Activated naive CD8-positive, alpha-beta T cell treated with anti-CD3 and anti-CD28 coated beads for 36 hours (primary cell): ENCODE data around the gene SIPA1L3. TPM values are rescaled to one million over a fixed set of nuclear protein-coding genes. Genes with fewer than 3 reads are reported as not detected.
"Not testable (repeated sequence)": the region's sequence is repeated elsewhere in the genome, so short reads cannot be mapped to it uniquely, and the experiment has no call there.

Experiments used
- DNase-seq: peaks from one replicate; pipeline ENCODE4 v3.0.0; 2021
- H3K27ac Mint-ChIP-seq: one replicate; pipeline ENCODE4 v1.8.0; 2022; ENCODE audit warnings: mild to moderate bottlenecking, moderate library complexity, mixed read lengths
- H3K27me3 Mint-ChIP-seq: one replicate; pipeline ENCODE4 v1.8.0; 2022; ENCODE audit warnings: mild to moderate bottlenecking, mixed read lengths
- H3K36me3 Mint-ChIP-seq: one replicate; pipeline ENCODE4 v1.8.0; 2021; ENCODE audit warnings: mild to moderate bottlenecking, mixed read lengths
- H3K4me1 Mint-ChIP-seq: one replicate; pipeline ENCODE4 v1.8.0; 2021; ENCODE audit warnings: mixed read lengths
- H3K4me3 Mint-ChIP-seq: one replicate; pipeline ENCODE4 v1.8.0; 2022; ENCODE audit warnings: mild to moderate bottlenecking, moderate library complexity, mixed read lengths
- H3K9me3 Mint-ChIP-seq: one replicate; pipeline ENCODE4 v1.8.0; 2022; ENCODE audit warnings: mixed read lengths
- total RNA-seq, 2 experiments: library from RNA; stranded (reverse); gene quantifications; one replicate each; pipeline ENCODE4 v1.2.3, GENCODE V29; 2021

The SIPA1L3 gene
- total RNA-seq, 2 experiments from 2014 or later: 9.1 to 9.7 TPM

- Mint-ChIP-seq H3K9me3 (no peaks in the 10 kb centered on the region), H3K4me1 (no peaks in the 10 kb centered on the region), H3K27me3 (no peaks in the 10 kb centered on the region), H3K36me3 (no peaks in the 10 kb centered on the region), H3K27ac (no peak overlapping the region), H3K4me3 (no peak overlapping the region)
- no peak for DNase-seq
These were observed 112.4 kb downstream of the SIPA1L3 start for GRCh38 chr19:38019396-38019724.

DNA sequence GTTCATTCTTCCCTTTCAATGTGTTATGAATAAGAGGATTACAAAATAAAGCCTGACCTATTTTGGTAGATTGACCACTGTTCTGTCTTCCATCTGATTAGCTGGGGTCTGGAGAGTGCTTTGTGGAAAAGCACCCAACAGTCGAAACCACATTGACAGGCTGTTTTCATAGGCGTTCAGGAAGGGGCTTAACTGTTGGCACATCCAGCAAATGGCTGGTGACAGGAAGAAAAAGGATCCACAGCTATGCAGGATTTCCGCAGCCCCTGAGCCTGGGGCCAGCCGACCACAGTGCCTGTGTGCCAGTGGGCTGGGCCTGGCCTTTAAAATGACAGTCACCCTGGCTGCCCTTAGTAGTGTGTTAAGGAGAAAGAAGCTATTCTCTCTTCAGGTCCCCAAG lies 113.3 kb downstream of the SIPA1L3 start:
- no peaks in the 10 kb centered on the region for H3K9me3 Mint-ChIP-seq
- H3K4me3 Mint-ChIP-seq: no peak overlapping the region
- H3K27me3 Mint-ChIP-seq: no peaks in the 10 kb centered on the region
- H3K27ac Mint-ChIP-seq: no peak overlapping the region
- H3K4me1 Mint-ChIP-seq: no peaks in the 10 kb centered on the region
- no peaks in the 10 kb centered on the region for H3K36me3 Mint-ChIP-seq
- DNase-seq: no peak

GRCh38 chr19:38021352-38021751 lies 114.3 kb downstream of the SIPA1L3 start:
- no peaks in the 10 kb centered on the region for H3K9me3 Mint-ChIP-seq

GRCh38 chr19:38022791-38023670 lies 116.0 kb downstream of the SIPA1L3 start:
- Mint-ChIP-seq H3K4me3 (no peak overlapping the region), H3K27ac (no peak overlapping the region), H3K9me3 (no peaks in the 10 kb centered on the region), H3K27me3 (no peaks in the 10 kb centered on the region), H3K36me3 (no peaks in the 10 kb centered on the region), H3K4me1 (no peaks in the 10 kb centered on the region)
- DNase-seq: no peak

More at GRCh38 chr19:38021352-38021751, 114.3 kb downstream of the SIPA1L3 start:
- DNase-seq: no peak
- Mint-ChIP-seq H3K4me1 (no peaks in the 10 kb centered on the region), H3K27me3 (no peaks in the 10 kb centered on the region), H3K36me3 (no peaks in the 10 kb centered on the region), H3K4me3 (no peak overlapping the region), H3K27ac (no peak overlapping the region)

DNA sequence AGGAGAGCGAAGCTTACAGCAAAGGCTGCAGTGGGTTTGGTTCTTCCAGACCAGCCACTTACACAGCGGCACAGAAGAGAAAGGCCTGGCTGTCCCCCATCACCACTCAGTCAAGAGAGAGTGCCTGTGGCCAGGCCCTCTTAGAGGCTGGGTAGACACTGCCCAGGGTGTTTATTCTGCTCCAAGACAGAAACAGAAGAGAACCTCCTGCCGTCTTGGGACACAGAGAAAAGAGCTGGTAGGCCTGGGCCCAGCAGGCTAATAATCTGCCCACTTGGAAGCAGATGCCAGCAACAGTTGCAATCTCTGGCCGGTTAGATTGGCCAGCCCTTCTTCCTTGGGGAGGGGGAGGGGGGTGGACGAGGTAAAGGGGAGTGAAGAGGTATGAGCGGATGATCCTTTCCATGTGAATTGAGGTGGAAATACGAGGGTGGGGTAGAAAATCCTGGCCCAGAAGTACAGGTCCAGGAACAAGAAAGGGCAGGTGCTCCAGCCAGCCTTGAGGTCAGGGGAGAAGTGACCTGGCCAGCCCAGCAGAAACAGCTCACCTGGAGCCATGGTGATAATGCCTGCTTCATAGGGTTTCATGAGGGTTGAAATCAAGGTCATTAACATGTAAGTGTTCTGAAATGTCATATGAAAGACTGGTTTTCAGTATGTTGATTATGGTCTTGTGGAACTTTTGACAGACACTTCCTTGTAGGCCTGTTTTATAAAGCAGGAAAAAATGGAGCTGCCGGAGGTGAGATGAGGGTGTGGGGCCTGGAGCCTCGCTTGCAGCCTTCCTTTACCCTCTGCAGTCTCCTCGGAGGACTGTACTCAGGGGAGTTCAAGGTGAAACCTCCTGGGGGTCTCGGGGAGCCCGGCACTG lies 116.9 kb downstream of the SIPA1L3 start:
- Mint-ChIP-seq H3K36me3 (no peaks in the 10 kb centered on the region), H3K27me3 (no peaks in the 10 kb centered on the region), H3K4me3 (no peak overlapping the region), H3K9me3 (no peaks in the 10 kb centered on the region), H3K4me1 (no peaks in the 10 kb centered on the region), H3K27ac (no peak overlapping the region)
- no peak for DNase-seq

- Mint-ChIP-seq H3K27me3 (no peaks in the 10 kb centered on the region), H3K4me3 (no peak overlapping the region), H3K9me3 (no peaks in the 10 kb centered on the region), H3K27ac (no peak overlapping the region), H3K36me3 (peaks cover 2% of the 10 kb centered on the region), H3K4me1 (no peaks in the 10 kb centered on the region)
- no peak for DNase-seq
These were observed 118.2 kb downstream of the SIPA1L3 start for GRCh38 chr19:38024992-38025908.

DNA sequence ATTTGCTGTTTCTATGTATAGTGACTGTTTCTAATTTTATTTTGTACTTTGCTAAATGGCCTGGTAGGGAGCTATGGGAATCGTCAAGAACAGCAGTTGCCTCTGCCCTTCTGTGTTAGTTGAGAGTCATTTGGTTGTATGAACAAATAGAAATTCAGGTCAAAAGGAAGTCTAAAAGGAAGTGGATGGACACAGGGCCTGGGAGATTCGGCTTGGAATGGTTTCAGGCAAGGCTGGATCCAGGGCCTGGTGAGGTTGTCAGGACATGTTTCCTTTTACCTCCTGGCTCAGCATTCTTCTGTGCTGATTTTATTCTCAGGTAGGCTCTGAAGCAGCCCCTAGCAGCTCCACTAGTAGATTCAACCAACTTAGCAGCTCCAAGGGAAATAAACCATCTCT lies 118.9 kb downstream of the SIPA1L3 start:
- Mint-ChIP-seq H3K27me3 (no peaks in the 10 kb centered on the region), H3K4me1 (no peaks in the 10 kb centered on the region), H3K27ac (no peak overlapping the region)

DNA sequence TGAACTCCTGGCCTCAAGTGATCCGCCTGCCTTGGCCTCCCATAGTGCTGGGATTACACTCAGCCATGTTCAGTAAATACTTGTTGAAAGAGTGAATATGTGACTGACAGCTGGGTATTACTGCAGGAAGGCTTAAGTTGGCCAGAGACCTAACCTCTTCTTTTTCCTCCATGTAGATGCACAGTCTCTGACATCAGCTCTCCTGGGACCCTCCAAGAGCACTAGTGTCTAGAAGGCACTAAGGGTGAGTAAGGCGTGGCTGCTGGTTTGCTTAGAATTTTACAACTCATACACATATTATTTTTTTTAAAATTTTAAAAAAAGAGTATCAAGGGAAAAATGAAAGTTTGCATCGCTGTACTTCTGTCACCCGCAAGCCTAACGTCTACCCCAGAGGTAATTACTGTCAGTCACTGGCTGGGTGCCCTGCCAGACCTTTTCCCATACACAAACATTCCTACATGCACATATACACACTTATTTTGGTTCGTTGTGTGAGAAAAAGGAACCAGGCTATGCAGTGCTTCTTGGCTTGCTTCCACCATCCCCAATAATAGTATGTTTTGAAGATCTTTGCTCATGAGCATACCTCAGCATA lies 122.0 kb downstream of the SIPA1L3 start:
- Mint-ChIP-seq H3K27me3 (no peaks in the 10 kb centered on the region), H3K27ac (no peak overlapping the region), H3K4me1 (no peaks in the 10 kb centered on the region), H3K36me3 (peaks cover 14% of the 10 kb centered on the region), H3K9me3 (peaks cover 5% of the 10 kb centered on the region), H3K4me3 (no peak overlapping the region)
- no peak for DNase-seq

More for the DNA sequence above, 118.9 kb downstream of the SIPA1L3 start:
- Mint-ChIP-seq H3K4me3 (no peak overlapping the region), H3K9me3 (peaks cover 1% of the 10 kb centered on the region), H3K36me3 (peaks cover 7% of the 10 kb centered on the region)
- no peak for DNase-seq

DNA sequence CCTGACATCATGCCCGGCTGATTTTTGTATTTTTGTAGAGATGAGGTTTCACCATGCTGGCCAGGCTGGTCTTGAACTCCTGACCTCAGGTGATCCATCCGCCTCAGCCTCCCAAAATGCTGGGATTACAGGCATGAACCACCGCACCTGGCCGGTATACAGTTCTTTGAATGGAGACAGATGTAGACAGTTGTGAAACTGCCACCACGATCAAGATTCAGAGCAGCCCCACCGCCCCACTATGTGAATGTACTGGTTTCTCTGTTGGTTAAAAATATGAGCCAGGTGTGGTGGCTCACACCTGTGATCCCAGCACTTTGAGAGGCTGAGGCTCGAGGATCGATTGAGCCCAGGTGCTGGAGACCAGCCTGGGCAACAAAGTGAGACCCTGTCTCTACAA lies 123.0 kb downstream of the SIPA1L3 start:
- not testable (repeated sequence) for DNase-seq, H3K4me1 Mint-ChIP-seq, H3K27me3 Mint-ChIP-seq, H3K27ac Mint-ChIP-seq, H3K9me3 Mint-ChIP-seq, H3K4me3 Mint-ChIP-seq
- H3K36me3 Mint-ChIP-seq: peaks cover 14% of the 10 kb centered on the region

DNA sequence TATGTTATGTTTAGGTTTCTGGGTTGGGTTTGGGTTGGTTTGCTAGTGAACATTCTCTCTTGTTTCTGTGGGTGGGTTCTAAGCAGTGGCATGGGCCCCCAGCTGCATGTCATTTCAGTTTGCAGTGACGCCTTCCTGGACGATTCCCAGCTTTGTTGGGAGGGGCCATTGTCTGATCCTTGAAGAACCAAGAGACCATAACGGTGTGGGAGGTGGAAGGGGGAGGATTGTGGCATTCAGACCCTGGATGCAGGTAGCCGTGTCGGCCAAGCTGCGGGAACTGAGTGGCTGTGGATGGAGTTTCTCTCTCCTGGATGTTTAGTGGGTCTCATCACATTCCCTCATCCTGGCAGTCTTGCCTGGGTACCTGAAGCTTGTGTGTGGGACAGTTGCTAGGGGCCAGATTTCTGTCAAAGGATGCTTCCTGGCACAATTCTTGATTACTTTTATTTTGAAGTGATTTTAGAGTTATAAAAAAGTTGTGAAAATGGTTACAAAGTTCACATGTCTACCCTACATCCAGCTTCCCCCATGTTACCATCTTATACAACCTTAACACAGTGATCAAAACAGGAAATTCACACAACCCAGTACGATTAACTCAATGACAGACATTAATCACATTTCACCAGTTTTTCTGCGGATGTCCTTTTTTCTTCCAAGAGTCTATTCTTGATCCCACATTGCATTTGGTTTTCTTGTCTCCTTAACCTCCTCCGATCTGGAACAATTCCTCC lies 123.8 kb downstream of the SIPA1L3 start:
- no peak for DNase-seq
- peaks cover 5% of the 10 kb centered on the region for H3K9me3 Mint-ChIP-seq
- no peak overlapping the region for H3K27ac Mint-ChIP-seq
- peaks cover 14% of the 10 kb centered on the region for H3K36me3 Mint-ChIP-seq
- no peaks in the 10 kb centered on the region for H3K27me3 Mint-ChIP-seq
- H3K4me1 Mint-ChIP-seq: no peaks in the 10 kb centered on the region
- H3K4me3 Mint-ChIP-seq: no peak overlapping the region

DNA sequence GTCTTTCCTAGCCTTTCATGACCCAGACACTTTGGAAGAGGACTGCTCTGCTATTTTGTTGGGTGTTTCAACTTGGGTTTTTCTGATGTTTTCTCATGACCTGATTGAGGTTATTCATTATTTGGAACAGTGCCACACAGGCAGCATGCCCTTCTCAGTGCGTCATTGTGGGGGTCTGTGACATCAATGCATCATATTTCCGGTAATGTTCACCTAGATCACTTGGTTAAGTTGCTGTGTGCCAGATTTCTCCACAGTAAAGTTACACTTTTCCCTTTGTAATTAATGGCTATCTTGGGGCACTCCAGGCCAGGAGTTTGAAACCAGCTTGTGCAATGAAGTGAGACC lies 124.4 kb downstream of the SIPA1L3 start:
- Mint-ChIP-seq H3K4me3 (no peak overlapping the region), H3K36me3 (peaks cover 14% of the 10 kb centered on the region), H3K9me3 (peaks cover 5% of the 10 kb centered on the region), H3K4me1 (no peaks in the 10 kb centered on the region), H3K27me3 (no peaks in the 10 kb centered on the region), H3K27ac (no peak overlapping the region)
- no peak for DNase-seq

DNA sequence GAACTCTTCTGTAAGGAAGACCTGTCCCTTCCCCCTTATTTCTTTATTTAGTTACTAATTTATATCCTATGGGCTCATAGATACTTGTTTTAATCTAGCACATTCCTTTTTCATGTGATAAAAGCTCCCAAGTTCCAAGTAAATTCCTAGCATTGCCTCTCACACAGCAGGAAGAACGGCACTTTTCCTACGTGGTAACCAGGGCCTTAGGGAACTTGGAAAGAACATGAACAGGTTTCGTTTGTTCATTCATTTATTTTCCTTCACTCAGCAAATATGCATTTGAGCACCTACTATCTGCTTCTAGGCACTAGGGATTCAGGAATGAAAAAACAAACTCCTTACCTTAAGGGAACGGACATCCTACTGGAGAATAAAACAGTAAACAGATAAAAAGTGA lies 125.1 kb downstream of the SIPA1L3 start:
- no peak for DNase-seq
- H3K4me1 Mint-ChIP-seq: no peaks in the 10 kb centered on the region
- no peak overlapping the region for H3K4me3 Mint-ChIP-seq
- H3K27me3 Mint-ChIP-seq: no peaks in the 10 kb centered on the region
- H3K27ac Mint-ChIP-seq: no peak overlapping the region
- peaks cover 5% of the 10 kb centered on the region for H3K9me3 Mint-ChIP-seq
- H3K36me3 Mint-ChIP-seq: peaks cover 14% of the 10 kb centered on the region

- Mint-ChIP-seq H3K27ac (no peak overlapping the region), H3K36me3 (peaks cover 14% of the 10 kb centered on the region), H3K4me3 (no peak overlapping the region), H3K4me1 (no peaks in the 10 kb centered on the region), H3K27me3 (no peaks in the 10 kb centered on the region), H3K9me3 (peaks cover 5% of the 10 kb centered on the region)
- no peak for DNase-seq
These were observed 125.9 kb downstream of the SIPA1L3 start for GRCh38 chr19:38032951-38033350.
